PFSK-1 (cell line): Measurements from ENCODE around the gene SNRNP200.

ENCODE experiments used
- FOXP2 ChIP-seq: optimal IDR thresholded peaks from 2 replicates; pipeline ENCODE3; 2011; ENCODE audit warnings: borderline replicate concordance, control low read depth, inconsistent platforms; ENCODE audit not compliant: insufficient read depth; ENCODE audit errors: extremely low read length, extremely low read depth
- POLR2AphosphoS5 ChIP-seq: IDR thresholded peaks from 2 replicates; pipeline ENCODE4 v1.6.1; 2012; ENCODE audit warnings: low read depth, mild to moderate bottlenecking, control low read depth, low read length, moderate library complexity
- REST ChIP-seq, 2 experiments: IDR thresholded peaks; 2 replicates each; pipeline versions ENCODE4 v1.6.1 to v1.8.0; 2011 to 2012; ENCODE audit warnings: low read depth in 2 of 2, low read length in 2 of 2, control low read depth in 1 of 2, inconsistent platforms in 1 of 2, mild to moderate bottlenecking in 1 of 2, moderate library complexity in 1 of 2; ENCODE audit not compliant: insufficient read depth in 1 of 2
- SIN3A ChIP-seq: IDR thresholded peaks from 2 replicates; pipeline ENCODE4 v1.6.1; 2012; ENCODE audit warnings: mild to moderate bottlenecking, low read length, moderate library complexity, borderline replicate concordance; ENCODE audit not compliant: insufficient read depth
- TAF1 ChIP-seq: IDR thresholded peaks from 2 replicates; pipeline ENCODE4 v1.6.1; 2012; ENCODE audit warnings: low read length, control low read depth, borderline replicate concordance; ENCODE audit not compliant: insufficient read depth

The SNRNP200 gene

GRCh38 chr2:96320728-96321622 is 15.6 kb upstream of the SNRNP200 start:
- TF ChIP-seq TAF1 = peak; percentile 19; the same call in 1 of the 2 replicates
- TF ChIP-seq POLR2AphosphoS5 = no peak; the same call in 1 of the 2 replicates
- TF ChIP-seq REST (IDR thresholded peaks at IDR 0.05; ENCODE audit: insufficient read depth in 1 of 2, low read depth in 2 of 2, low read length in 2 of 2) = no peak
- peak; percentile 50 for TF ChIP-seq FOXP2

- TF ChIP-seq FOXP2 (no peak), TAF1 (no peak), REST (IDR thresholded peaks at IDR 0.05; ENCODE audit: insufficient read depth in 1 of 2, low read depth in 2 of 2, low read length in 2 of 2) (no peak), POLR2AphosphoS5 (no peak), SIN3A (no peak)
Observed at GRCh38 chr2:96320326-96320725, 15.0 kb upstream of the SNRNP200 start.

- TF ChIP-seq POLR2AphosphoS5 = no peak
- no peak for TF ChIP-seq TAF1
- no peak for TF ChIP-seq REST (IDR thresholded peaks at IDR 0.05; ENCODE audit: insufficient read depth in 1 of 2, low read depth in 2 of 2, low read length in 2 of 2)
- no peak for TF ChIP-seq SIN3A
- TF ChIP-seq FOXP2 = no peak
Observed at GRCh38 chr2:96319396-96319795, 14.1 kb upstream of the SNRNP200 start.

- no peak for TF ChIP-seq TAF1
- TF ChIP-seq FOXP2 = no peak
- no peak for TF ChIP-seq REST (IDR thresholded peaks at IDR 0.05; ENCODE audit: insufficient read depth in 1 of 2, low read depth in 2 of 2, low read length in 2 of 2)
- TF ChIP-seq POLR2AphosphoS5 = no peak
- no peak for TF ChIP-seq SIN3A
Observed at GRCh38 chr2:96318723-96319122, 13.4 kb upstream of the SNRNP200 start.
